22Rv1 (cell line): ENCODE data around the gene ASB11.

Experiments used
- ZFX ChIP-seq: fragments of 450-650 bp; IDR thresholded peaks from 2 replicates; pipeline ENCODE4 v1.6.1; 2017; ENCODE audit warnings: antibody characterized with exemption, borderline replicate concordance
- TF ChIP-seq, protein P1 (sequence below): fragments of 450-650 bp; IDR thresholded peaks from 2 replicates; pipeline ENCODE4 v1.5.1; 2017; ENCODE audit warnings: mild to moderate bottlenecking

- TF ChIP-seq, protein P1, sequence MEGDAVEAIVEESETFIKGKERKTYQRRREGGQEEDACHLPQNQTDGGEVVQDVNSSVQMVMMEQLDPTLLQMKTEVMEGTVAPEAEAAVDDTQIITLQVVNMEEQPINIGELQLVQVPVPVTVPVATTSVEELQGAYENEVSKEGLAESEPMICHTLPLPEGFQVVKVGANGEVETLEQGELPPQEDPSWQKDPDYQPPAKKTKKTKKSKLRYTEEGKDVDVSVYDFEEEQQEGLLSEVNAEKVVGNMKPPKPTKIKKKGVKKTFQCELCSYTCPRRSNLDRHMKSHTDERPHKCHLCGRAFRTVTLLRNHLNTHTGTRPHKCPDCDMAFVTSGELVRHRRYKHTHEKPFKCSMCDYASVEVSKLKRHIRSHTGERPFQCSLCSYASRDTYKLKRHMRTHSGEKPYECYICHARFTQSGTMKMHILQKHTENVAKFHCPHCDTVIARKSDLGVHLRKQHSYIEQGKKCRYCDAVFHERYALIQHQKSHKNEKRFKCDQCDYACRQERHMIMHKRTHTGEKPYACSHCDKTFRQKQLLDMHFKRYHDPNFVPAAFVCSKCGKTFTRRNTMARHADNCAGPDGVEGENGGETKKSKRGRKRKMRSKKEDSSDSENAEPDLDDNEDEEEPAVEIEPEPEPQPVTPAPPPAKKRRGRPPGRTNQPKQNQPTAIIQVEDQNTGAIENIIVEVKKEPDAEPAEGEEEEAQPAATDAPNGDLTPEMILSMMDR: no peak
- no peak for TF ChIP-seq ZFX
Observed at GRCh38 chrX:15254852-15255251, 60.6 kb downstream of the ASB11 start.
